Measurements from ENCODE around the gene CEMP1.

Gene CEMP1

GRCh38 chr16:2486645-2487516, 44.3 kb downstream of the CEMP1 start:
- DNase-seq, result peak; percentile 77
- peak; percentile 91 for ATAC-seq

- ATAC-seq, result no peak
- DNase-seq, result no peak
Measured at GRCh38 chr16:2485811-2486507, 45.2 kb downstream of the CEMP1 start.

GRCh38 chr16:2484898-2485508, 46.2 kb downstream of the CEMP1 start:
- DNase-seq, result no peak
- ATAC-seq, result no peak

GRCh38 chr16:2483939-2484897, 47.0 kb downstream of the CEMP1 start:
- no peak for ATAC-seq

GRCh38 chr16:2482708-2483534, 48.3 kb downstream of the CEMP1 start:
- DNase-seq (no peak), ATAC-seq (no peak)

More at GRCh38 chr16:2483939-2484897, 47.0 kb downstream of the CEMP1 start:
- DNase-seq, result no peak

GRCh38 chr16:2482249-2482648, 49.0 kb downstream of the CEMP1 start:
- DNase-seq, result no peak
- no peak for ATAC-seq

GRCh38 chr16:2481676-2482075, 49.5 kb downstream of the CEMP1 start:
- ATAC-seq (no peak), DNase-seq (no peak)

- ATAC-seq (no peak), DNase-seq (no peak)
Measured at GRCh38 chr16:2480948-2481347, 50.3 kb downstream of the CEMP1 start.
